Upper lobe of left lung (tissue), 6 donors: ENCODE results near the gene MRAP2. TPM values are rescaled to one million over a fixed set of nuclear protein-coding genes. Genes with fewer than 3 reads are reported as not detected.
A peak's percentile ranks its signal among the peaks of the same experiment; 100 is the strongest.

Source experiments
- ATAC-seq, 2 donors: fragments of 200-7000 bp; cut with Tn5 transposase; one replicate each; pipeline ENCODE4 v1.9.1; 2022; ENCODE audit warnings: mild to moderate bottlenecking in 2 of 2, moderate library complexity in 2 of 2; ENCODE audit not compliant: low FRiP score in 2 of 2
- DNase-seq, 2 donors: peaks; one replicate each; pipeline ENCODE4 v3.0.0-alpha.2; 2019 to 2020
- H3K27ac ChIP-seq, 4 donors: fragments of 200-600 bp; sonication (generic); one replicate each; pipeline ENCODE4 v1.5.1; 2016 to 2019
- H3K27me3 ChIP-seq, 4 donors: fragments of 200-600 bp; sonication (generic); one replicate each; pipeline ENCODE4 v1.5.1; 2017 to 2019
- H3K36me3 ChIP-seq, 4 donors: fragments of 200-600 bp; sonication (generic); one replicate each; pipeline ENCODE4 v1.5.1; 2016 to 2019
- H3K4me1 ChIP-seq, 4 donors: fragments of 200-600 bp; sonication (generic); one replicate each; pipeline ENCODE4 v1.5.1; 2018 to 2019
- H3K4me3 ChIP-seq, 4 donors: fragments of 200-600 bp; sonication (generic); one replicate each; pipeline ENCODE4 v1.5.1; 2017 to 2019; ENCODE audit warnings: mild to moderate bottlenecking in 2 of 4, moderate library complexity in 1 of 4
- H3K9me3 ChIP-seq, 4 donors: fragments of 200-600 bp; sonication (generic); one replicate each; pipeline ENCODE4 v1.5.1; 2018 to 2019
- EP300 ChIP-seq, 4 donors: sonication (generic); formaldehyde crosslinking; IDR thresholded peaks; one replicate each; pipeline ENCODE4 v1.5.1; 2017; ENCODE audit warnings: antibody characterized with exemption in 4 of 4, control low read depth in 2 of 4
- POLR2A ChIP-seq, 4 donors: fragments of 450-650 bp; IDR thresholded peaks; one replicate each; pipeline ENCODE4 v1.5.1; 2016 to 2017; ENCODE audit warnings: antibody characterized with exemption in 4 of 4, mild to moderate bottlenecking in 2 of 4
- POLR2AphosphoS5 ChIP-seq, 2 donors: sonication (generic); formaldehyde crosslinking; IDR thresholded peaks; one replicate each; pipeline ENCODE4 v1.5.1; 2017; ENCODE audit warnings: antibody characterized with exemption in 2 of 2
- WGBS, 2 donors: methylation state at CpG; one replicate each; pipeline ENCODE4 v1.1.5; 2017 to 2018; 5-methylcytosine and 5-hydroxymethylcytosine counted together
- total RNA-seq, 6 donors: library from RNA; depleted of rRNA in 4 of 6; stranded (reverse); fragments of >200 nt in 4 of 6; gene quantifications; one replicate each; pipeline versions ENCODE4 v1.1.0 to v1.2.1, GENCODE V29; 2016 to 2021
- TF ChIP-seq, protein P1 (sequence below), 6 experiments: fragments of 450-650 bp in 4 of 6; fragments of 200-600 bp in 2 of 6; sonication (generic) in 2 of 6; IDR thresholded peaks; one replicate each; pipeline ENCODE4 v1.5.1; 2016 to 2019; ENCODE audit warnings: antibody characterized with exemption in 6 of 6
- donor health status: DM: no; HTN: no; CAD: no; lungs with moderate emphysema.
- donor health status: DM: no; HTN: yes; CAD: no; lungs with severe emphysema.

Gene MRAP2, protein sequence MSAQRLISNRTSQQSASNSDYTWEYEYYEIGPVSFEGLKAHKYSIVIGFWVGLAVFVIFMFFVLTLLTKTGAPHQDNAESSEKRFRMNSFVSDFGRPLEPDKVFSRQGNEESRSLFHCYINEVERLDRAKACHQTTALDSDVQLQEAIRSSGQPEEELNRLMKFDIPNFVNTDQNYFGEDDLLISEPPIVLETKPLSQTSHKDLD
- 1 to 10 TPM in 3 of 6 donors, under 1 TPM in 2, not detected in 1; 0.40 to 3.1 (median 1.4) TPM for total RNA-seq

DNA sequence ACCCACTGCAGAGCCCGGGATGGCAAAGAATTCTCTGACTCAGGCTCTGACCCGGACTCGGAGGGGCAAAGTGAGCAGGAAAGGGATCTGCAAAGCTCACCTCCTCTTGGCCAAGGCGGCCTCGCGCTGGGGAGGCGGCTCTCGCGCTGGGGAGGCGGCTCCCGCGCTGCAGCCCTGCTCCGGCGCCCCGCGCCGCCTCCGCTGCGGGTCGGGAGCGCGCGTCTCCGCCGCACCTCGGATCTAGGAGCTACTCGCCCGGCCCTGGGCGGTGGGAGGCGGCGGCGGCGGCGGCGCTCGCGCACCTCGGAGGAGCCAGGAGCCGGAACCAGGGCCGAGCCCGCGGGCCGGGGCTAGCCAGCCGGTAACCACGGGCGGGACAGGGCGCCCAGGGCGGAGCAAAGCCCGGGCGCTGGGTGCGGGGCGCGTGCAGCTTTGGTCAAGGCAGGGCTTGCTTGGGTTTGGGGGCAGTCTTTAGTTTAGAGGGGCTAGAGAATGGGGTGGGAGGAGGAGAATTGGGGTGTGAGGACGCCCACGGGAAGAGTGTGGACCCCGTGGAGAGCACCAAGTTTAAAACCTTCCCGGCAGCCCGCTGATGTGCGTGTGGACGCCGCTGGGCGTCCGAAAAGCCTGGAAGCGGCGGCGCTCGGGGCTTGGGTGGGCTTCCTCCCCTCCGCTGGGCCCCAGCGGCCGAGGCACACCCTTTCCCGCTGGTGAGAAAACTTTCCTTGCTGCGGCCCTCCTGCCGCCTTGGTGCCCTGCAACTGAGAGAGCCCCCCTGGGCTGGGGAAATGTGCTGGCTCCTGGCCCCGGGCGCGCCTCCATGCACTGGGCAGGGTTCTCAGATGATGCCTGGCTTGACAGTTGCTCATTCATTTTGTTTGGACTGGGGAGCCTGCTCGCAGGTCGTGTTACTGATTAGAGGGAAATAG lies at the start of gene MRAP2:
MRAP2 (plus strand) TSS at position 250 of the 929 bp plus-strand sequence. CDS start 21,547 bp downstream, outside the sequence.
- ATAC-seq (peak; percentile 9 to 81), DNase-seq (peak; percentile 21 to 88)
- WGBS, 2 donors = 1 to 3% methylated on average over 25 to 34 of the region's 78 CpGs
- peak within 1 kb of the TSS in 1 of 4 donors; percentile 52 for H3K27ac ChIP-seq
- H3K36me3 ChIP-seq = no peaks in the 10 kb centered on the region
- peak within 1 kb of the TSS; percentile 18 to 62 (median 58) for H3K4me3 ChIP-seq
- H3K27me3 ChIP-seq = peaks cover 0 to 12% (median 0%) of the 10 kb centered on the region in 4 donors
- peaks cover 4 to 18% (median 8%) of the 10 kb centered on the region in 4 donors for H3K4me1 ChIP-seq
- no peaks in the 10 kb centered on the region for H3K9me3 ChIP-seq
- TF ChIP-seq, protein P1, sequence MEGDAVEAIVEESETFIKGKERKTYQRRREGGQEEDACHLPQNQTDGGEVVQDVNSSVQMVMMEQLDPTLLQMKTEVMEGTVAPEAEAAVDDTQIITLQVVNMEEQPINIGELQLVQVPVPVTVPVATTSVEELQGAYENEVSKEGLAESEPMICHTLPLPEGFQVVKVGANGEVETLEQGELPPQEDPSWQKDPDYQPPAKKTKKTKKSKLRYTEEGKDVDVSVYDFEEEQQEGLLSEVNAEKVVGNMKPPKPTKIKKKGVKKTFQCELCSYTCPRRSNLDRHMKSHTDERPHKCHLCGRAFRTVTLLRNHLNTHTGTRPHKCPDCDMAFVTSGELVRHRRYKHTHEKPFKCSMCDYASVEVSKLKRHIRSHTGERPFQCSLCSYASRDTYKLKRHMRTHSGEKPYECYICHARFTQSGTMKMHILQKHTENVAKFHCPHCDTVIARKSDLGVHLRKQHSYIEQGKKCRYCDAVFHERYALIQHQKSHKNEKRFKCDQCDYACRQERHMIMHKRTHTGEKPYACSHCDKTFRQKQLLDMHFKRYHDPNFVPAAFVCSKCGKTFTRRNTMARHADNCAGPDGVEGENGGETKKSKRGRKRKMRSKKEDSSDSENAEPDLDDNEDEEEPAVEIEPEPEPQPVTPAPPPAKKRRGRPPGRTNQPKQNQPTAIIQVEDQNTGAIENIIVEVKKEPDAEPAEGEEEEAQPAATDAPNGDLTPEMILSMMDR (IDR thresholded peaks at IDR 0.05) = no peak
- TF ChIP-seq EP300 (IDR thresholded peaks at IDR 0.05) = no peak
- TF ChIP-seq POLR2AphosphoS5 (IDR thresholded peaks at IDR 0.05) = no peak
- no peak for TF ChIP-seq POLR2A (IDR thresholded peaks at IDR 0.05)

DNA sequence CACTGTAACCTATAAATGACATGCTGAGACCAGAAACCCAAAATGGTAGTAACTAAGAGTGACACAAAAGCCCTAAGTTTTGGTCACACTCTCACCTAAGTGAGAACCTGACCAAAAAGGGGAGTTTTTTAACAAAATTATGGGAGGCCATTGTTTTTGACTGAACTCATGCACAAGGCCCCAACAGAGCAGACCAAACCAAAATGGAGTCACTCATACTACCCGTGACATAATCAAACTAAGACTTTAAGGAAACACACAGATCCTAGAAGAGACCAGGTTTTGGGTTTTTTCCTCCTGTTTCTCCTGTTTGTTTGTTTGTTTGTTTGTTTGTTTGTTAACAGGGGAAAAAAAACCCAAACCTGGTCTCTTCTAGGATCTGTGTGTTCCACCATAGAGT lies 49.2 kb upstream of the MRAP2 start:
- WGBS, 2 donors = 96 to 100% methylated on average over 1 of the region's 1 CpG
- no peak overlapping the region for H3K27ac ChIP-seq
- no peak for ATAC-seq

DNA sequence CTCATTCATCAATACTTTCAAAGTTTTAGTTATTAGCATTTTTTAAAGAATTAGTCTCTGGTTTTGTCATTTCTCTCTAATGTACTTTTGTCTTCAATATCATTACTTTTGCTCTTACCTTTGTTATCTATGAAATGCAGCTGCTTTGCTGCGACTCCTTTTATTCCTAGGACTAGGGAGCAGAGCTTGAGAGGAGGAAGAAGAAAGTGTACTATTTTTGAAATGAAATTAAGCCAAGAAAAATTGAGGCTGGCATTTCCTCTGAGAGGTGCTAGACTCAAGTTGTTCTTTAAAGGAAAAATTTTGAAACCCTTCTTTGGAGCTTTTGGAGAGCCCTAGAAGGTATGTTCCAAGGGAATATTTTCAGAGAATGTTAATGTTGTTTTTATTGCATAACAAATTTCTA lies 48.3 kb upstream of the MRAP2 start:
- peak overlapping the region in 1 of 4 donors; percentile 9 for H3K27ac ChIP-seq
- H3K9me3 ChIP-seq = no peaks in the 10 kb centered on the region
- TF ChIP-seq EP300 (IDR thresholded peaks at IDR 0.05) (no peak), POLR2AphosphoS5 (IDR thresholded peaks at IDR 0.05) (no peak), POLR2A (IDR thresholded peaks at IDR 0.05) (no peak)
- TF ChIP-seq, protein P1 (IDR thresholded peaks at IDR 0.05) = no peak
- DNase-seq (no peak), ATAC-seq (no peak)
- no peaks in the 10 kb centered on the region for H3K27me3 ChIP-seq
- no peak overlapping the region for H3K4me3 ChIP-seq
- no peaks in the 10 kb centered on the region for H3K4me1 ChIP-seq
- no peaks in the 10 kb centered on the region for H3K36me3 ChIP-seq
- 53 to 70% methylated on average over 1 of the region's 1 CpG for WGBS, 2 donors

More for the DNA sequence above, 49.2 kb upstream of the MRAP2 start:
- TF ChIP-seq POLR2AphosphoS5 (IDR thresholded peaks at IDR 0.05) (no peak), EP300 (IDR thresholded peaks at IDR 0.05) (no peak), POLR2A (IDR thresholded peaks at IDR 0.05) (no peak)
- TF ChIP-seq, protein P1 (IDR thresholded peaks at IDR 0.05) = no peak
- Histone ChIP-seq H3K36me3 (no peaks in the 10 kb centered on the region), H3K9me3 (no peaks in the 10 kb centered on the region), H3K4me3 (no peak overlapping the region), H3K27me3 (no peaks in the 10 kb centered on the region), H3K4me1 (no peaks in the 10 kb centered on the region)
- DNase-seq = no peak

DNA sequence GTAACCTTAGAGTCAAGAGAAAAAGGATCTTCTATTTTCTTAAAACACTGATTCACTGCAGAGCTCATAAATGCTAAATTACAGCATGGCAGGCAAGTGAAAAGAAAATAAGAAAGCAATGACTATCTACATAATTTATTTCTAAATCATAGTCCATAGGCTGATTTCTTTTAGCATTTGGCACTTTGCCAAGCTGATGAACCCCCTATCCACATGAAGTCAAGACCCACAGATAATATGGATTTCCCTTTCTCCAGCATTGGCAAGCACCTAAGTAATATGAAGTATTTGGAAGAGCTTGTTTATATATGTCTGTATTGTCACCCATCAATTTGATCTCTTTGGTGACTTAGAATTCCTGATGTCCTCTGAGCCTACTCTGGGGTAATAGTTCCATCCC lies 47.9 kb upstream of the MRAP2 start:
- H3K4me1 ChIP-seq = no peaks in the 10 kb centered on the region
- no peaks in the 10 kb centered on the region for H3K27me3 ChIP-seq
- H3K4me3 ChIP-seq = no peak overlapping the region
- no peak for TF ChIP-seq EP300 (IDR thresholded peaks at IDR 0.05)
- TF ChIP-seq, protein P1 (IDR thresholded peaks at IDR 0.05) = no peak
- no peak for TF ChIP-seq POLR2A (IDR thresholded peaks at IDR 0.05)
- no peak for TF ChIP-seq POLR2AphosphoS5 (IDR thresholded peaks at IDR 0.05)
- no peaks in the 10 kb centered on the region for H3K9me3 ChIP-seq
- ATAC-seq = no peak
- no peak for DNase-seq
- no peak overlapping the region for H3K27ac ChIP-seq
- H3K36me3 ChIP-seq = no peaks in the 10 kb centered on the region
